Dermis microvascular lymphatic vessel endothelial cell (primary cell): ENCODE results near the gene TMEM121B. TPM values are rescaled to one million over a fixed set of nuclear protein-coding genes. Genes with fewer than 3 reads are reported as not detected.
A peak's percentile ranks its signal among the peaks of the same experiment; 100 is the strongest.

ENCODE experiments used
- DNase-seq, 2 donors: peaks; one replicate each; pipeline versions ENCODE4 v3.0.0 to v3.0.0-alpha.2; 2010; ENCODE audit warnings: low read depth in 2 of 2
- total RNA-seq: library from RNA; depleted of rRNA; stranded (reverse); fragments of >200 nt; gene quantifications from 2 replicates; pipeline ENCODE4 v1.2.1, GENCODE V29; 2014

The TMEM121B gene
- total RNA-seq, 1 donor from 2014 or later: 0.13 TPM

GRCh38 chr22:17091851-17092250 is 29.3 kb downstream of the TMEM121B start:
- no peak for DNase-seq

GRCh38 chr22:17090550-17090949 is 30.6 kb downstream of the TMEM121B start:
- DNase-seq: no peak

GRCh38 chr22:17087498-17088131 is 33.5 kb downstream of the TMEM121B start:
- peak in 1 of 2 donors; percentile 42 for DNase-seq

GRCh38 chr22:17086788-17087497 is 34.2 kb downstream of the TMEM121B start:
- DNase-seq: no peak

GRCh38 chr22:17086296-17086695 is 34.9 kb downstream of the TMEM121B start:
- DNase-seq: no peak

- DNase-seq: no peak
Measured at GRCh38 chr22:17085277-17086181, 35.6 kb downstream of the TMEM121B start.

- peak; percentile 29 to 86 for DNase-seq
Measured at GRCh38 chr22:17084554-17085276, 36.4 kb downstream of the TMEM121B start, which contains the start of gene IL17RA. Gene IL17RA (plus strand): TSS chr22:17085000. CDS start chr22:17085092, 92 bp downstream.

- no peak for DNase-seq
Measured at GRCh38 chr22:17083811-17084441, 37.2 kb downstream of the TMEM121B start.

GRCh38 chr22:17083255-17083654 is 37.9 kb downstream of the TMEM121B start:
- DNase-seq: no peak

- DNase-seq: no peak
Measured at GRCh38 chr22:17079572-17079971, 41.6 kb downstream of the TMEM121B start.

GRCh38 chr22:17077255-17077654 is 43.9 kb downstream of the TMEM121B start:
- no peak for DNase-seq

- DNase-seq: no peak
Measured at GRCh38 chr22:17074648-17075002, 46.5 kb downstream of the TMEM121B start.

- DNase-seq: no peak
Measured at GRCh38 chr22:17072877-17073276, 48.3 kb downstream of the TMEM121B start.

Other genes starting within 250 kb of the TMEM121B start
- gene GAB4, start 113.1 kb downstream of the TMEM121B start, total RNA-seq: not detected in 2 replicates
- 2.1 and 2.4 TPM in 2 replicates for gene IL17RA, start 36.4 kb downstream of the TMEM121B start, total RNA-seq
- 31.5 and 41.7 TPM in 2 replicates for gene HDHD5, start 37.9 kb upstream of the TMEM121B start, total RNA-seq
- gene ADA2, start 98.1 kb upstream of the TMEM121B start, total RNA-seq: 5.1 and 7.2 TPM in 2 replicates
- under 0.01 TPM in 2 replicates for gene CECR2, start 248.1 kb upstream of the TMEM121B start, total RNA-seq